IPS-15b (cell line): ENCODE results near the gene ENDOG.
"Not testable (repeated sequence)": the region's sequence is repeated elsewhere in the genome, so short reads cannot be mapped to it uniquely, and the experiment has no call there.

Source experiments
- H3K27me3 ChIP-seq: one replicate; pipeline ENCODE4 v1.6.1; 2013; ENCODE audit warnings: low read length; ENCODE audit not compliant: control insufficient read depth, insufficient read depth
- H3K36me3 ChIP-seq: one replicate; pipeline ENCODE4 v1.6.1; 2013; ENCODE audit warnings: low read length; ENCODE audit not compliant: control insufficient read depth, insufficient read depth
- H3K4me1 ChIP-seq: one replicate; pipeline ENCODE4 v1.6.1; 2013; ENCODE audit warnings: mild to moderate bottlenecking, low read length; ENCODE audit not compliant: control insufficient read depth, insufficient read depth
- H3K4me3 ChIP-seq: one replicate; pipeline ENCODE4 v1.5.1; 2013; ENCODE audit warnings: low read depth, low read length
- H3K9ac ChIP-seq: one replicate; pipeline ENCODE4 v1.6.1; 2013; ENCODE audit warnings: low read depth, mild to moderate bottlenecking, low read length
- H3K9me3 ChIP-seq: one replicate; pipeline ENCODE4 v1.6.1; 2013; ENCODE audit warnings: mild to moderate bottlenecking, low read length; ENCODE audit not compliant: control insufficient read depth, insufficient read depth

The ENDOG gene

DNA sequence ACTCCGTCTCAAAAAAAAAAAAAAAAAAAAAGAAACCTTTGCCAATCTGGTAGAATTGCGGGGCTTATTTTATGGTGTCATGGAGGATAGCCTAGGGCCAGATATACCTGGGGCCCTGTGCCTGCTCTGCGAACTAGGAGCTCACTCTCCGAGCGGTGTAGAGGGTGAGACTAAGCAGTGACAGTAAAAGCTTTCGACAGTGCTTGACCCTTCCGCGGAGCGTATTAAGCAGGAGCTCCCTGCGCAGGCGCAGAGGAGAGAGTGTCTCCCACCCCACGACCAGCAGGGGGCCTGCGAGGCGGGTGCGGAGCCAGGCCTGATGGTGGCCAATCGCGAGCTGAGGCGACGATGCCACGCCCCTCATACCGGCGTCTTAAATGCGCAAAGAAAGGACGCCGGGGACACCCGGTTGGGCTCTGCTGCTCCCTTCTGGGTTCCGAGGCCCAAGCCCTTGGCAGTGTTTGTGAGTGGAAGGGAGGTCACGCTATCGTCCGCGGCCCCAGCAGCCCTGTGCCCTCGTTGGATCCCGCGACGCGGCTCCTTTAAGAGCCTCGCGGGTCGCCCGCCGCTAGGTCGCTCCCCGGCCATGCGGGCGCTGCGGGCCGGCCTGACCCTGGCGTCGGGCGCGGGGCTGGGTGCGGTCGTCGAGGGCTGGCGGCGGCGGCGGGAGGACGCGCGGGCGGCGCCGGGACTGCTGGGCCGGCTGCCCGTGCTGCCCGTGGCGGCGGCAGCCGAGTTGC, at the start of gene ENDOG:
TSS of gene ENDOG (plus strand) at position 402 of the 740 bp plus-strand sequence. CDS start at position 587, 185 bp downstream.
- H3K9me3 ChIP-seq: no peaks in the 10 kb centered on the region
- peak within 1 kb of the TSS; percentile 76 for H3K4me3 ChIP-seq
- no peaks in the 10 kb centered on the region for H3K4me1 ChIP-seq
- no peaks in the 10 kb centered on the region for H3K27me3 ChIP-seq
- peak within 1 kb of the TSS; percentile 54 for H3K9ac ChIP-seq
- peaks cover 25% of the 10 kb centered on the region for H3K36me3 ChIP-seq

DNA sequence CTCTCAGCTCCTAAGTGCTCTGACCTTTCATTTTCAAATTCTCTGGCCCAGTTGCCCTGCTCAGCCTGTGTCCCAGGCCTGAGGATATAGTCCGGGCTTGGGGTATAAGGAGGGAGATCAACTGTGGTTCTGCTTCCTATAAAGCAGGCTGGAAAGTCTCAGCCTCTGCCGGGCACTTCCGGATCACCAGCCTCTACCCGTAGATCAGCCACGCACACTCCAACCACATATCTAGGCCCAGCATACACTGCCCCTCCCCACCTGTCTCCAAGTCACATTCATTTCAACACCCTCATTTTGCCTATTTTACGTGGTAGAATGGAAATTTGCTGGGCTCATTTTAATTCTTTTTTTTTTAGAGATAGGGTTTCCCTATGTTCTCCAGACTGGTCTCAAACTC, 49.7 kb upstream of the ENDOG start:
- H3K4me1 ChIP-seq: peaks cover 3% of the 10 kb centered on the region
- H3K9me3 ChIP-seq: no peaks in the 10 kb centered on the region
- peaks cover 6% of the 10 kb centered on the region for H3K36me3 ChIP-seq
- H3K27me3 ChIP-seq: no peaks in the 10 kb centered on the region
- H3K9ac ChIP-seq: peak overlapping the region; percentile 24
- H3K4me3 ChIP-seq: no peak overlapping the region

DNA sequence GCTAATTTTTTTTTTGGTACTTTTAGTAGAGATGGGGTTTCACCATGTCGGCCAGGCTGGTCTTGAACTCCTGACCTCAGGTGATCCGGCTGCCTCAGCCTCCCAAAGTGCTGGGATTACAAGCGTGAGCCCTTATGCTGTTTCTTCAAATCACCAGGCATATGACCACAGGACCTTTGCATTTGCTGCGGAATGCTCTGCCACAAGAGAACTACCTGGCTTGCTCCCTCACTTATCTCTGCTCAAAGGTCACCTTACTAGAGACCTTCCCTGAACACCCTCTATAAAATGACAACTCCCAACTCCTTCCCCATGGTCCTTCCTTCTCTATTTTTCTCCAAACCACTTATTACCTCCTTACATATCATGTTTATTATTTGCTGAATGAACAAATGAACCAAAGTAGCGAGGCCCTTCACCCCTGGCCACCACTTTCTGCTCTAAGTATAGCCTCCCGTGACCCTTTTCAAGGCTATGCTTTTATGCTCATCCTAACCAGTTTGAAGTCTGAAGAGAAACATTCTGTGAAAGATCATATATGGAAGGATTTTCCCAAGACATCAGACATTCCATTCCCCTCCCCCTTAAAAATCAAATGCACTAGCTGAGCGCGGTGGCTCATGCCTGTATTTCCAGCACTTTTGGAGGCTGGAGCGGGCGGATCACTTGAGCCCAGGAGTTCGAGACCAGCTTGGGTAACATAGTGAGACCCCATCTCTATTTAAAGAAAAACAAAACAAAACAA, 47.8 kb upstream of the ENDOG start:
- no peaks in the 10 kb centered on the region for H3K9me3 ChIP-seq
- H3K36me3 ChIP-seq: peaks cover 6% of the 10 kb centered on the region
- no peaks in the 10 kb centered on the region for H3K4me1 ChIP-seq
- no peaks in the 10 kb centered on the region for H3K27me3 ChIP-seq
- H3K9ac ChIP-seq: no peak overlapping the region
- peak overlapping the region; percentile 94 for H3K4me3 ChIP-seq

GRCh38 chr9:128771094-128771721, 47.1 kb upstream of the ENDOG start:
- peak overlapping the region; percentile 94 for H3K4me3 ChIP-seq
- peak overlapping the region; percentile 81 for H3K9ac ChIP-seq
- peaks cover 6% of the 10 kb centered on the region for H3K36me3 ChIP-seq
- no peaks in the 10 kb centered on the region for H3K27me3 ChIP-seq
- no peaks in the 10 kb centered on the region for H3K4me1 ChIP-seq
- H3K9me3 ChIP-seq: no peaks in the 10 kb centered on the region

DNA sequence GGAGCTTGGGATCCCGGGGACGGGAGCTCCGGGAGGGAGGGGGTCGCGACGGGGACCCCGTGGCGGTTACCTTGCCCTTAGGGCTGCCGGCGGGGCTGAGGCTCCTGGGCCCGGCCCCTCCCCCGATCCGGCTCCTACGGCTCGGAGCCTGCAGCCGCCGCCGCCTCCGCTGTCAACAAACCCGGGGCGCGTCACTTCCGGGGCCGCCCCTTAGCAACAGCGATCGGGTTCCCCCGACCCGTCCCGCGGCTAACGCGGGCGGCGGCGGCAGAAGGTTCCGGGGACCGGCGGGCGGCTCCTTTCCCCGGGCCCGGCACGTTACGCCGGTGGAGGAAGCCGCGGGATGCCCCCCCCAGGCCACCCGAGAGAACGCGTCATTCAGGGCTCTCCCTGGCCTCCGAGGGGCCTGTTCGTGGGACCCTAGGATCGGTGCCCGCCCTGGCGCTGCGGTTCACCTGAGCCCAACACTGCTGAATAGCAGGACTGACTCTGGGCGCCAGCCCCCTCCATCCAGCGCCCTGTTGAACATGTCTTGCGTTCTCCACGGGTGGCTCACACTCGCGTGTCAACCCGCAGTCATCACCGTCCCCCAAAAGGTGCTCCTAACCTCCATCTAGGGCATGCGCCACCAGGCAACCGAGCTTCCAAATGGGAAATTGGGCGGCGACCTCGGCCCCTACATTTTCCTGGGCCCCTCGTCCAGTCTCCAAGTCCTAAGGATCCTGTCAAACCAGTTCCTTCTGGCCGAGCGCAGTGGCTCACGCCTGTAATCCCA, 46.4 kb upstream of the ENDOG start, which contains the start of gene ZER1:
TSS of gene ZER1 (minus strand) at position 183 of the 775 bp plus-strand sequence. CDS start 16,362 bp downstream, outside the sequence.
- peak within 1 kb of the TSS; percentile 81 for H3K9ac ChIP-seq
- H3K9me3 ChIP-seq: no peaks in the 10 kb centered on the region
- H3K27me3 ChIP-seq: no peaks in the 10 kb centered on the region
- H3K4me3 ChIP-seq: peak within 1 kb of the TSS; percentile 94
- H3K36me3 ChIP-seq: peaks cover 6% of the 10 kb centered on the region
- H3K4me1 ChIP-seq: no peaks in the 10 kb centered on the region

GRCh38 chr9:128773049-128773448, 45.3 kb upstream of the ENDOG start:
- no peaks in the 10 kb centered on the region for H3K36me3 ChIP-seq
- no peaks in the 10 kb centered on the region for H3K4me1 ChIP-seq
- H3K4me3 ChIP-seq: no peak overlapping the region
- no peak overlapping the region for H3K9ac ChIP-seq
- H3K9me3 ChIP-seq: no peaks in the 10 kb centered on the region
- H3K27me3 ChIP-seq: no peaks in the 10 kb centered on the region

GRCh38 chr9:128774804-128775203, 43.5 kb upstream of the ENDOG start:
- no peak overlapping the region for H3K9ac ChIP-seq
- H3K36me3 ChIP-seq: no peaks in the 10 kb centered on the region
- H3K4me1 ChIP-seq: no peaks in the 10 kb centered on the region
- no peaks in the 10 kb centered on the region for H3K9me3 ChIP-seq
- H3K27me3 ChIP-seq: no peaks in the 10 kb centered on the region
- no peak overlapping the region for H3K4me3 ChIP-seq

DNA sequence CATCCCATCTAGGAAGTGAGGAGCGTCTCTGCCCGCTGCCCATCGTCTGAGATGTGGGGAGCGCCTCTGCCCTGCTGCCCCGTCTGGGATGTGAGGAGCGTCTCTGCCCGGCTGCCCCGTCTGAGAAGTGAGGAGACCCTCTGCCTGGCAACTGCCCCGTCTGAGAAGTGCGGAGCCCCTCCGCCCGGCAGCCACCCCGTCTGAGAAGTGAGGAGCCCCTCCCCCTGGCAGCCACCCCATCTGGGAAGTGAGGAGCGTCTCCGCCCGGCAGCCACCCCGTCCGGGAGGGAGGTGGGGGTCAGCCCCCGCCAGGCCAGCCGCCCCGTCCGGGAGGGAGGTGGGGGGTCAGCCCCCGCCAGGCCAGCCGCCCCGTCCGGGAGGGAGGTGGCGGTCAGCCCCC, 38.2 kb upstream of the ENDOG start:
- H3K9me3 ChIP-seq, H3K4me1 ChIP-seq, H3K36me3 ChIP-seq, H3K27me3 ChIP-seq, H3K4me3 ChIP-seq, H3K9ac ChIP-seq: not testable (repeated sequence)

GRCh38 chr9:128781187-128782070, 36.9 kb upstream of the ENDOG start:
- H3K4me3 ChIP-seq: no peak overlapping the region
- H3K4me1 ChIP-seq: no peaks in the 10 kb centered on the region
- no peak overlapping the region for H3K9ac ChIP-seq
- no peaks in the 10 kb centered on the region for H3K9me3 ChIP-seq
- H3K36me3 ChIP-seq: no peaks in the 10 kb centered on the region
- H3K27me3 ChIP-seq: no peaks in the 10 kb centered on the region

- Histone ChIP-seq H3K9me3 (no peaks in the 10 kb centered on the region), H3K27me3 (no peaks in the 10 kb centered on the region), H3K36me3 (no peaks in the 10 kb centered on the region), H3K4me3 (no peak overlapping the region), H3K9ac (no peak overlapping the region), H3K4me1 (no peaks in the 10 kb centered on the region)
Measured at GRCh38 chr9:128782669-128783068, 35.6 kb upstream of the ENDOG start.
